Measurements from ENCODE around the gene NDUFA11.

The NDUFA11 gene

DNA sequence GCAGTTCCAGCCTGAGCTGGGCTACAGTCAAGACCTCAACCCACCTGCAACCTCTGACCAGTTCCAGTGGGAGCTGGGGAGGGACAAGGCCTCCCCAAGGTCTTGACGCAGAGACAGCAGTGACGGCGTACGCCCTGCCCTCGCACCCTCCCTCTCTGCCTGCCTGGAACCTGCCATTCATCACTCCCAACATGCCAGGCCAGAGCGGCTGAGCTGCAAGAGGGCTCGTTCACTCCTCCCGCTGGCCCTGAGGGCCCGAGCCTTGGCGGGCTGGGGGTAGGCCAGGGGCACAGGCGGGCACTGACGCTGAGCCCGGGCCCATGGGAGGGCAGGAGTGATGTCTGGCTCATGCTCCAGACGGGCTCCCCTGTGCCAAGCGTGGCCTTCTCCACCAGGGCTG lies 8.2 kb downstream of the NDUFA11 start:
- no peaks in the 10 kb centered on the region for H4K20me1 ChIP-seq (ENCODE audit: low read depth, low read length)
- no peaks in the 10 kb centered on the region for H3F3A ChIP-seq (ENCODE audit: insufficient read depth)

DNA sequence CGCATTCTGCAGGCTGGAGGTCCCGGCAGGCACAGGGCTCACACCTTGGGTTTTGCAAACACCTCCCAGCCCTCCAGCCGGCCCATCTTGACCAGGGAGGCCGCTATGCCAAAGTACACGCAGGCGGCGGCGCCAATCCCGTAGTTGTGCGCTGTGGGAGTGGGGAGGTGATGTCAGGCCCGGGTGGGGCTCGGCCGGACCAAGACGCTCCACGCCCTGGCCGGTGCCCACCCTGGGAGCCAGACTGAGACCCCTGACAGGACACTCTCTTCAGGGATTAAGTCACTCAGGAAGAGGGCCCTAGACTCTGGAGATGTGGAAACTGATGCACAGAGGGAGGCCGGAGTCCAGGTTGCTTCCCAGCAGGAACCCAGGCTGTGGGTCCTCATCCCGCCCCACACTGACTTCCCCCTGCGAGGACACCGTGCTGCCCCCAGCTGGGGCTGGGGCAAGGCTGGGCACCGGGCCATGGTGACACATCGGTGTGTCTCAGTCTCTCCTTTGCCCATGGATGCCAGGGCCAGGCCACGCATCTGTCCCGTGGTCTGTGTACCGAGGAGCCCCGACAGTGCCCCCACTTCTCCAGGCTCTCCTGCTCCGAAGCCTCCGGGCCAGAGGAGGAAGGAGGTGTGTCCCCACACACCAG lies 8.8 kb downstream of the NDUFA11 start:
- no peaks in the 10 kb centered on the region for H3K9me3 ChIP-seq (ENCODE audit: insufficient read depth, low read length)
- H2AFZ ChIP-seq (ENCODE audit: low read depth, low read length, severe bottlenecking), result no peak overlapping the region
- H3K27ac ChIP-seq (ENCODE audit: low read depth, low read length), result no peak overlapping the region
- H3K79me2 ChIP-seq (ENCODE audit: insufficient read depth, low read length), result peaks cover 2% of the 10 kb centered on the region
- no peaks in the 10 kb centered on the region for H3F3A ChIP-seq (ENCODE audit: insufficient read depth)
- no peaks in the 10 kb centered on the region for H3K9me2 ChIP-seq (replicated peaks; ENCODE audit: insufficient read depth, low read length)
- no peak overlapping the region for H3K4me3 ChIP-seq (ENCODE audit: insufficient read depth, low read length, poor library complexity, severe bottlenecking)
- H3K27me3 ChIP-seq (ENCODE audit: low read length), result no peaks in the 10 kb centered on the region
- no peak for TF ChIP-seq EZH2phosphoT487 (conservative IDR thresholded peaks at IDR 0.05; ENCODE audit: low read length)
- TF ChIP-seq, protein P1, sequence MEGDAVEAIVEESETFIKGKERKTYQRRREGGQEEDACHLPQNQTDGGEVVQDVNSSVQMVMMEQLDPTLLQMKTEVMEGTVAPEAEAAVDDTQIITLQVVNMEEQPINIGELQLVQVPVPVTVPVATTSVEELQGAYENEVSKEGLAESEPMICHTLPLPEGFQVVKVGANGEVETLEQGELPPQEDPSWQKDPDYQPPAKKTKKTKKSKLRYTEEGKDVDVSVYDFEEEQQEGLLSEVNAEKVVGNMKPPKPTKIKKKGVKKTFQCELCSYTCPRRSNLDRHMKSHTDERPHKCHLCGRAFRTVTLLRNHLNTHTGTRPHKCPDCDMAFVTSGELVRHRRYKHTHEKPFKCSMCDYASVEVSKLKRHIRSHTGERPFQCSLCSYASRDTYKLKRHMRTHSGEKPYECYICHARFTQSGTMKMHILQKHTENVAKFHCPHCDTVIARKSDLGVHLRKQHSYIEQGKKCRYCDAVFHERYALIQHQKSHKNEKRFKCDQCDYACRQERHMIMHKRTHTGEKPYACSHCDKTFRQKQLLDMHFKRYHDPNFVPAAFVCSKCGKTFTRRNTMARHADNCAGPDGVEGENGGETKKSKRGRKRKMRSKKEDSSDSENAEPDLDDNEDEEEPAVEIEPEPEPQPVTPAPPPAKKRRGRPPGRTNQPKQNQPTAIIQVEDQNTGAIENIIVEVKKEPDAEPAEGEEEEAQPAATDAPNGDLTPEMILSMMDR (IDR thresholded peaks at IDR 0.05; ENCODE audit: insufficient read depth, low read length, poor library complexity, severe bottlenecking), result no peak
- no peaks in the 10 kb centered on the region for H3K36me3 ChIP-seq (ENCODE audit: low read length)
- no peaks in the 10 kb centered on the region for H4K20me1 ChIP-seq (ENCODE audit: low read depth, low read length)
- no peak overlapping the region for H3K4me2 ChIP-seq (ENCODE audit: low read depth, low read length, poor library complexity, severe bottlenecking)
- H3K9ac ChIP-seq (ENCODE audit: low read length), result no peak overlapping the region

More for the DNA sequence above, 8.2 kb downstream of the NDUFA11 start:
- no peak overlapping the region for H2AFZ ChIP-seq (ENCODE audit: low read depth, low read length, severe bottlenecking)
- H3K4me2 ChIP-seq (ENCODE audit: low read depth, low read length, poor library complexity, severe bottlenecking), result no peak overlapping the region
- H3K4me3 ChIP-seq (ENCODE audit: insufficient read depth, low read length, poor library complexity, severe bottlenecking), result no peak overlapping the region
- H3K36me3 ChIP-seq (ENCODE audit: low read length), result no peaks in the 10 kb centered on the region
- peaks cover 8% of the 10 kb centered on the region for H3K79me2 ChIP-seq (ENCODE audit: insufficient read depth, low read length)
- H3K9me3 ChIP-seq (ENCODE audit: insufficient read depth, low read length), result no peaks in the 10 kb centered on the region
- TF ChIP-seq, protein P1 (IDR thresholded peaks at IDR 0.05; ENCODE audit: insufficient read depth, low read length, poor library complexity, severe bottlenecking), result no peak
- TF ChIP-seq EZH2phosphoT487 (conservative IDR thresholded peaks at IDR 0.05; ENCODE audit: low read length), result no peak
- no peak overlapping the region for H3K9ac ChIP-seq (ENCODE audit: low read length)
- no peaks in the 10 kb centered on the region for H3K9me2 ChIP-seq (replicated peaks; ENCODE audit: insufficient read depth, low read length)
- no peaks in the 10 kb centered on the region for H3K27me3 ChIP-seq (ENCODE audit: low read length)
- H3K27ac ChIP-seq (ENCODE audit: low read depth, low read length), result no peak overlapping the region

DNA sequence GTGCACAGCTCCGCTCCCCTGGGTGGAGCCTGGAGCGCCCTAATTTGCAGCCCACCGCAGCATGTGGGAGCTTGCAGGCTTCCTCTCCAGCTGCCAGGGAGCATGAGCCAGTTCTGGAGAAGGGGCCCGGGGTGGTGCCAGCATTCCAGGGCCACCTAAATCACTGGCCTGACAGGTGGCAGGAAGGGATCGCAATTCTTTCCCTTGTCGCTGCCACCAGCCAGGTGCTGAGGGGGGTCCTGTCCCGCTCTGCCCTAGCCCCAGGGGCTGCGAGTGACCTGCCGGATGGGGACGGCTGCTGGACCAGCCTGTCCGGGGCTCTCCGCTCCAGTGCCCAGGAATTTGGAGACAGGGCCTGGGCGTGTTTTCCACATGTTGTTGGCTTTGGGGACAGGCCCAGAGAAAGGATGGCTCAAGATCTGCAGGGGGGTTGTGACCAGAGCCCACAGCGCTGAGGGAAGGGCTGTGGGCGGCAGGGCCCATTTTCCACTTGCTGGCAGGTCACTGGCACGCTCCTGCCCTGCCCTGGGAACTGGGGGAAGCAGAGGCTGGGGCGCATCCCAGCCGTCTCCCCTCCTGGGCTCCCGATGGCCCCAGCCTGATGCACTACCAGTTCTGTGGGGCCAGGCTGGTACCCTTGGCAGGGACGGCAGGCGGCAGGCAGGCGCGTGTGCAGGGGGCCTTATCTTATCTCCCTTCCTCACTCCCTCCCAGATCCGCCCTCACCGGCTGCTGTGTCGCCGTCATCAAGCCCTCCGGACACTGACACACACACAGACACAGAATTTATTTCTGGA lies 9.5 kb downstream of the NDUFA11 start:
- H3K9me3 ChIP-seq (ENCODE audit: insufficient read depth, low read length), result no peaks in the 10 kb centered on the region
- H3K9ac ChIP-seq (ENCODE audit: low read length), result no peak overlapping the region
- H3K9me2 ChIP-seq (replicated peaks; ENCODE audit: insufficient read depth, low read length), result no peaks in the 10 kb centered on the region
- TF ChIP-seq EZH2phosphoT487 (conservative IDR thresholded peaks at IDR 0.05; ENCODE audit: low read length), result no peak
- TF ChIP-seq, protein P1 (IDR thresholded peaks at IDR 0.05; ENCODE audit: insufficient read depth, low read length, poor library complexity, severe bottlenecking), result no peak
- no peak overlapping the region for H2AFZ ChIP-seq (ENCODE audit: low read depth, low read length, severe bottlenecking)
- no peaks in the 10 kb centered on the region for H3F3A ChIP-seq (ENCODE audit: insufficient read depth)
- H3K4me3 ChIP-seq (ENCODE audit: insufficient read depth, low read length, poor library complexity, severe bottlenecking), result no peak overlapping the region
- H4K20me1 ChIP-seq (ENCODE audit: low read depth, low read length), result no peaks in the 10 kb centered on the region
- H3K27me3 ChIP-seq (ENCODE audit: low read length), result no peaks in the 10 kb centered on the region
- H3K79me2 ChIP-seq (ENCODE audit: insufficient read depth, low read length), result no peaks in the 10 kb centered on the region
- H3K4me2 ChIP-seq (ENCODE audit: low read depth, low read length, poor library complexity, severe bottlenecking), result no peak overlapping the region
- no peak overlapping the region for H3K27ac ChIP-seq (ENCODE audit: low read depth, low read length)
- H3K36me3 ChIP-seq (ENCODE audit: low read length), result no peaks in the 10 kb centered on the region

All from SU-DHL-6 (cell line).